ENCODE data around the gene DAGLB.

- TF ChIP-seq, protein P1, sequence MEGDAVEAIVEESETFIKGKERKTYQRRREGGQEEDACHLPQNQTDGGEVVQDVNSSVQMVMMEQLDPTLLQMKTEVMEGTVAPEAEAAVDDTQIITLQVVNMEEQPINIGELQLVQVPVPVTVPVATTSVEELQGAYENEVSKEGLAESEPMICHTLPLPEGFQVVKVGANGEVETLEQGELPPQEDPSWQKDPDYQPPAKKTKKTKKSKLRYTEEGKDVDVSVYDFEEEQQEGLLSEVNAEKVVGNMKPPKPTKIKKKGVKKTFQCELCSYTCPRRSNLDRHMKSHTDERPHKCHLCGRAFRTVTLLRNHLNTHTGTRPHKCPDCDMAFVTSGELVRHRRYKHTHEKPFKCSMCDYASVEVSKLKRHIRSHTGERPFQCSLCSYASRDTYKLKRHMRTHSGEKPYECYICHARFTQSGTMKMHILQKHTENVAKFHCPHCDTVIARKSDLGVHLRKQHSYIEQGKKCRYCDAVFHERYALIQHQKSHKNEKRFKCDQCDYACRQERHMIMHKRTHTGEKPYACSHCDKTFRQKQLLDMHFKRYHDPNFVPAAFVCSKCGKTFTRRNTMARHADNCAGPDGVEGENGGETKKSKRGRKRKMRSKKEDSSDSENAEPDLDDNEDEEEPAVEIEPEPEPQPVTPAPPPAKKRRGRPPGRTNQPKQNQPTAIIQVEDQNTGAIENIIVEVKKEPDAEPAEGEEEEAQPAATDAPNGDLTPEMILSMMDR (IDR thresholded peaks at IDR 0.05): no peak
- no peak for TF ChIP-seq POLR2A (IDR thresholded peaks at IDR 0.05)
Measured at GRCh38 chr7:6486438-6487183, 38.9 kb upstream of the DAGLB start.

Measured in right lobe of liver (tissue), 4 donors.